OCI-LY3 (cell line): ENCODE measurements around the gene FBXL14.

Experiments used
- CTCF ChIP-seq: fragments of 200-600, 300-600 bp; sonication (generic); IDR thresholded peaks from 2 replicates; pipeline ENCODE4 v1.5.1; 2014; ENCODE audit warnings: antibody characterized with exemption, low read length, low read depth
- EZH2phosphoT487 ChIP-seq: fragments of 200-600 bp; shearing (Covaris generic); IDR thresholded peaks from 2 replicates; pipeline ENCODE4 v1.6.1; 2018; ENCODE audit warnings: antibody characterized with exemption, mixed run types, low read depth

- no peak for TF ChIP-seq EZH2phosphoT487
- no peak for TF ChIP-seq CTCF
Measured at GRCh38 chr12:1619587-1619986, 25.2 kb upstream of the FBXL14 start.
